Measurements from ENCODE around the gene ENOPH1. TPM values are rescaled to one million over a fixed set of nuclear protein-coding genes. Genes with fewer than 3 reads are reported as not detected.

Gene ENOPH1
- total RNA-seq, 2 donors from 2014 or later = 47.1 to 57.3 TPM

GRCh38 chr4:82452026-82452425 is 21.6 kb downstream of the ENOPH1 start:
- peaks cover 88% of the 10 kb centered on the region for H3K36me3 ChIP-seq (ENCODE audit: control insufficient read depth, insufficient read depth, low read length)
- TF ChIP-seq CTCF (conservative IDR thresholded peaks at IDR 0.05) = no peak
- Mint-ChIP-seq H3K27ac (no peak overlapping the region), H3K4me3 (no peak overlapping the region), H3K9me3 (no peaks in the 10 kb centered on the region), H3K27me3 (ENCODE audit: insufficient read depth) (no peaks in the 10 kb centered on the region), H3K4me1 (peaks cover 6% of the 10 kb centered on the region), H3K36me3 (ENCODE audit: low read depth) (peaks cover 79% of the 10 kb centered on the region)
- 88 to 96% methylated on average over 5 to 7 of the region's 7 CpGs for WGBS, 2 experiments (ENCODE audit: insufficient coverage in 1 of 2, insufficient read length in 1 of 2)
- H3K9me3 ChIP-seq (ENCODE audit: control insufficient read depth, low read length) = peaks cover 13% of the 10 kb centered on the region
- H3K27me3 ChIP-seq (ENCODE audit: control insufficient read depth, insufficient read depth, low read length, poor library complexity, severe bottlenecking) = no peaks in the 10 kb centered on the region
- DNase-seq = peak; percentile 7
- no peak overlapping the region for H3K4me3 ChIP-seq (ENCODE audit: low read length)
- no peak overlapping the region for H3K9ac ChIP-seq (ENCODE audit: extremely low read depth, low read length, poor library complexity, severe bottlenecking)
- H3K27ac ChIP-seq (ENCODE audit: low read depth, low read length) = no peak overlapping the region
- H3K4me1 ChIP-seq (ENCODE audit: control insufficient read depth, insufficient read depth, low read length) = peaks cover 9% of the 10 kb centered on the region

GRCh38 chr4:82457266-82457665 is 26.9 kb downstream of the ENOPH1 start:
- Histone ChIP-seq H3K4me3 (ENCODE audit: low read length) (no peak overlapping the region), H3K4me1 (ENCODE audit: control insufficient read depth, insufficient read depth, low read length) (peaks cover 17% of the 10 kb centered on the region), H3K36me3 (ENCODE audit: control insufficient read depth, insufficient read depth, low read length) (peaks cover 84% of the 10 kb centered on the region), H3K27me3 (ENCODE audit: control insufficient read depth, insufficient read depth, low read length, poor library complexity, severe bottlenecking) (no peaks in the 10 kb centered on the region), H3K27ac (ENCODE audit: low read depth, low read length) (no peak overlapping the region), H3K9ac (ENCODE audit: extremely low read depth, low read length, poor library complexity, severe bottlenecking) (no peak overlapping the region), H3K9me3 (ENCODE audit: control insufficient read depth, low read length) (peaks cover 4% of the 10 kb centered on the region)
- peak; percentile 15 for DNase-seq
- H3K27ac Mint-ChIP-seq = peak overlapping the region; percentile 37
- H3K4me1 Mint-ChIP-seq = peaks cover 10% of the 10 kb centered on the region
- no peak for TF ChIP-seq CTCF (conservative IDR thresholded peaks at IDR 0.05)
- 94 to 98% methylated on average over 4 to 7 of the region's 7 CpGs for WGBS, 2 experiments (ENCODE audit: insufficient coverage in 1 of 2, insufficient read length in 1 of 2)
- peaks cover 57% of the 10 kb centered on the region for H3K36me3 Mint-ChIP-seq (ENCODE audit: low read depth)
- H3K27me3 Mint-ChIP-seq (ENCODE audit: insufficient read depth) = no peaks in the 10 kb centered on the region
- no peak overlapping the region for H3K4me3 Mint-ChIP-seq
- no peaks in the 10 kb centered on the region for H3K9me3 Mint-ChIP-seq

GRCh38 chr4:82458729-82459128 is 28.3 kb downstream of the ENOPH1 start:
- Mint-ChIP-seq H3K27me3 (ENCODE audit: insufficient read depth) (no peaks in the 10 kb centered on the region), H3K9me3 (no peaks in the 10 kb centered on the region), H3K4me1 (peaks cover 3% of the 10 kb centered on the region), H3K4me3 (no peak overlapping the region), H3K27ac (peak overlapping the region; percentile 77), H3K36me3 (ENCODE audit: low read depth) (peaks cover 50% of the 10 kb centered on the region)
- Histone ChIP-seq H3K27me3 (ENCODE audit: control insufficient read depth, insufficient read depth, low read length, poor library complexity, severe bottlenecking) (no peaks in the 10 kb centered on the region), H3K4me1 (ENCODE audit: control insufficient read depth, insufficient read depth, low read length) (peaks cover 10% of the 10 kb centered on the region), H3K9me3 (ENCODE audit: control insufficient read depth, low read length) (no peaks in the 10 kb centered on the region), H3K4me3 (ENCODE audit: low read length) (no peak overlapping the region), H3K36me3 (ENCODE audit: control insufficient read depth, insufficient read depth, low read length) (peaks cover 84% of the 10 kb centered on the region), H3K9ac (ENCODE audit: extremely low read depth, low read length, poor library complexity, severe bottlenecking) (no peak overlapping the region), H3K27ac (ENCODE audit: low read depth, low read length) (no peak overlapping the region)
- 85 to 89% methylated on average over 2 of the region's 2 CpGs for WGBS, 2 experiments (ENCODE audit: insufficient coverage in 1 of 2, insufficient read length in 1 of 2)
- peak; percentile 46 for DNase-seq
- TF ChIP-seq CTCF (conservative IDR thresholded peaks at IDR 0.05) = no peak

Measured in endodermal cell (in vitro differentiated cells).